ENCODE measurements around the gene TMEM39A. TPM values are rescaled to one million over a fixed set of nuclear protein-coding genes. Genes with fewer than 3 reads are reported as not detected.

TMEM39A gene
- total and polyA plus RNA-seq, 2 donors (not counting 3 experiments of a cell fraction or from before 2014, with no cell fraction given): 44.6 to 56.0 TPM

DNA sequence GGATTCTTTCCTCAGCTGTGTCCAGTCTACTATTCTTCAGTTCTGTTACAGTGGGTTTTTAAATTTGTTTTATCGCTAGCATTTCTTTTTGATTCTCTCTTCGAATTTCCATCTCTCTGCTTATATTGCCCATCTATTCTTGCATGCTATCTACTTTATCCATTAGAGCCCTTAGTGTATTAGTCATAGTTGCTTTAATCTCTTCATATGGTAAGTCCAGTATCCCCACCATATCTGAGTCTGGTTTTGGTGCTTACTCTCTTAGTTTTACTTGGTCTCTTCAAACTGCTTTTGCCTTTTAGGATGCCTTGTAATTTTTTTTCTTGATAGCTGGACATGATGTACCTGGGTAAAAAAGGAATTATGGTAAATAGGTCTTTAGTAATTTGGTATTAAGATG, 44.0 kb upstream of the TMEM39A start:
- BruUV-seq (replicated peaks): no TSS peak
- no peak for FAIRE-seq

GRCh38 chr3:119506631-119507030, 43.2 kb upstream of the TMEM39A start:
- ChIA-PET POLR2A (no interaction called here), CTCF (no interaction called here)
- H3K27ac ChIP-seq (ENCODE audit: insufficient read depth, low read depth, low read length): no peak overlapping the region
- H3K4me1 ChIP-seq (ENCODE audit: control insufficient read depth, extremely low read depth, insufficient read depth, low read length): no peaks in the 10 kb centered on the region
- peaks cover 3 to 11% of the 10 kb centered on the region in 2 experiments for H3K36me3 ChIP-seq (ENCODE audit: control insufficient read depth in 2 of 2, extremely low read depth in 1 of 2, insufficient read depth in 2 of 2, low read length in 2 of 2)
- H3K4me3 ChIP-seq (replicated peaks in 1 of 3; ENCODE audit: insufficient read depth in 1 of 3, low read depth in 1 of 3, low read length in 3 of 3): no peak overlapping the region
- no peaks in the 10 kb centered on the region for H3K9me1 ChIP-seq (replicated peaks; ENCODE audit: control insufficient read depth, extremely low read depth, insufficient read depth, low read length)
- H3K79me2 ChIP-seq (ENCODE audit: control insufficient read depth, insufficient read depth, low read length): no peaks in the 10 kb centered on the region
- no peaks in the 10 kb centered on the region for H3K27me3 ChIP-seq (ENCODE audit: control insufficient read depth in 2 of 2, insufficient read depth in 2 of 2, low read length in 2 of 2)
- DNase-seq (ENCODE audit: low read depth, low spot score): no peak
- no peak overlapping the region for H3K4me2 ChIP-seq (ENCODE audit: insufficient read depth, low read length)
- H3K9me3 ChIP-seq (replicated peaks; ENCODE audit: control insufficient read depth, insufficient read depth, low read length): no peaks in the 10 kb centered on the region
- no peak for FAIRE-seq
- dilution Hi-C loops (cut with MboI; ENCODE audit: extremely low pct_ligation_motif_present, low sequenced_read_pairs) (no loop called here), intact Hi-C loops (cut with micrococcal nuclease) (no loop called here)
- no peak overlapping the region for H2AFZ ChIP-seq (ENCODE audit: low read depth, low read length)
- H4K20me1 ChIP-seq (replicated peaks; ENCODE audit: control insufficient read depth, extremely low read depth, insufficient read depth, low read length): no peaks in the 10 kb centered on the region
- no peak overlapping the region for H3K9ac ChIP-seq (replicated peaks; ENCODE audit: extremely low read depth, insufficient read depth, low read length)
- no peak for TF ChIP-seq GATA2 (IDR thresholded peaks at IDR 0.05; ENCODE audit: insufficient read depth, insufficient read length, low read depth, low read length)
- no peak for TF ChIP-seq JUN (IDR thresholded peaks at IDR 0.05; ENCODE audit: borderline replicate concordance, insufficient read depth, insufficient read length, low read depth)
- TF ChIP-seq POLR2A (IDR thresholded peaks at IDR 0.05; ENCODE audit: low read depth, low read length): no peak
- no peak for TF ChIP-seq POLR2AphosphoS5 (IDR thresholded peaks at IDR 0.05; ENCODE audit: insufficient read depth, low read depth, low read length)
- TF ChIP-seq CTCF (IDR thresholded peaks at IDR 0.05; ENCODE audit: extremely low read depth in 1 of 2, insufficient read depth in 1 of 2, low read depth in 1 of 2, low read length in 2 of 2): no peak
- TF ChIP-seq MYC (IDR thresholded peaks at IDR 0.05; ENCODE audit: low read depth, low read length): no peak
- TF ChIP-seq, protein P1, sequence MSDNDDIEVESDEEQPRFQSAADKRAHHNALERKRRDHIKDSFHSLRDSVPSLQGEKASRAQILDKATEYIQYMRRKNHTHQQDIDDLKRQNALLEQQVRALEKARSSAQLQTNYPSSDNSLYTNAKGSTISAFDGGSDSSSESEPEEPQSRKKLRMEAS (IDR thresholded peaks at IDR 0.05; ENCODE audit: insufficient read depth, insufficient read length): no peak
- TF ChIP-seq EZH2 (IDR thresholded peaks at IDR 0.05; ENCODE audit: borderline replicate concordance, low read depth, low read length, severe bottlenecking): no peak
- TF ChIP-seq FOS (IDR thresholded peaks at IDR 0.05; ENCODE audit: borderline replicate concordance, insufficient read depth, low read length): no peak
- BruUV-seq (replicated peaks): no TSS peak

More for the DNA sequence above, 44.0 kb upstream of the TMEM39A start:
- intact Hi-C loops (cut with micrococcal nuclease): no loop called here
- no peak overlapping the region for H3K4me3 ChIP-seq (replicated peaks in 1 of 3; ENCODE audit: insufficient read depth in 1 of 3, low read depth in 1 of 3, low read length in 3 of 3)
- H3K27ac ChIP-seq (ENCODE audit: insufficient read depth, low read depth, low read length): no peak overlapping the region
- H3K36me3 ChIP-seq (ENCODE audit: control insufficient read depth in 2 of 2, extremely low read depth in 1 of 2, insufficient read depth in 2 of 2, low read length in 2 of 2): peaks cover 3 to 11% of the 10 kb centered on the region in 2 experiments
- dilution Hi-C loops (cut with MboI; ENCODE audit: extremely low pct_ligation_motif_present, low sequenced_read_pairs): no loop called here
- ChIA-PET POLR2A (no interaction called here), CTCF (no interaction called here)
- H4K20me1 ChIP-seq (replicated peaks; ENCODE audit: control insufficient read depth, extremely low read depth, insufficient read depth, low read length): no peaks in the 10 kb centered on the region
- no peaks in the 10 kb centered on the region for H3K27me3 ChIP-seq (ENCODE audit: control insufficient read depth in 2 of 2, insufficient read depth in 2 of 2, low read length in 2 of 2)
- H2AFZ ChIP-seq (ENCODE audit: low read depth, low read length): no peak overlapping the region
- H3K4me2 ChIP-seq (ENCODE audit: insufficient read depth, low read length): no peak overlapping the region
- H3K79me2 ChIP-seq (ENCODE audit: control insufficient read depth, insufficient read depth, low read length): no peaks in the 10 kb centered on the region
- TF ChIP-seq POLR2AphosphoS5 (IDR thresholded peaks at IDR 0.05; ENCODE audit: insufficient read depth, low read depth, low read length): no peak
- TF ChIP-seq GATA2 (IDR thresholded peaks at IDR 0.05; ENCODE audit: insufficient read depth, insufficient read length, low read depth, low read length): no peak
- DNase-seq (ENCODE audit: low read depth, low spot score): no peak
- no peaks in the 10 kb centered on the region for H3K4me1 ChIP-seq (ENCODE audit: control insufficient read depth, extremely low read depth, insufficient read depth, low read length)
- H3K9me1 ChIP-seq (replicated peaks; ENCODE audit: control insufficient read depth, extremely low read depth, insufficient read depth, low read length): no peaks in the 10 kb centered on the region
- H3K9me3 ChIP-seq (replicated peaks; ENCODE audit: control insufficient read depth, insufficient read depth, low read length): no peaks in the 10 kb centered on the region
- H3K9ac ChIP-seq (replicated peaks; ENCODE audit: extremely low read depth, insufficient read depth, low read length): no peak overlapping the region

Data from endothelial cell of umbilical vein (primary cell).